ENCODE results near the gene CTIF.

GRCh38 chr18:48542513-48543181 is 3.8 kb downstream of the CTIF start:
- TF ChIP-seq YY1 (IDR thresholded peaks at IDR 0.05) (no peak), MAX (IDR thresholded peaks at IDR 0.05) (no peak), CTCF (IDR thresholded peaks at IDR 0.05; ENCODE audit: low read depth, low read length, missing input control) (no peak), GABPA (IDR thresholded peaks at IDR 0.05 in 1 of 2, conservative IDR thresholded peaks at IDR 0.05 in 1 of 2) (no peak), EGR1 (IDR thresholded peaks at IDR 0.05; ENCODE audit: low read depth in 2 of 2) (no peak), JUND (IDR thresholded peaks at IDR 0.05) (no peak), REST (IDR thresholded peaks at IDR 0.05) (no peak), FOXA1 (IDR thresholded peaks at IDR 0.05) (no peak), RXRA (IDR thresholded peaks at IDR 0.05) (no peak), SP1 (IDR thresholded peaks at IDR 0.05) (no peak), RAD21 (IDR thresholded peaks at IDR 0.05) (no peak), NR2F2 (IDR thresholded peaks at IDR 0.05) (no peak), TAF1 (conservative IDR thresholded peaks at IDR 0.05) (no peak), ATF3 (IDR thresholded peaks at IDR 0.05) (no peak)

Measured in liver (tissue), 3 donors.